Chondrocyte (in vitro differentiated cells): ENCODE measurements around the gene PLXNC1. TPM values are rescaled to one million over a fixed set of nuclear protein-coding genes. Genes with fewer than 3 reads are reported as not detected.

Experiments
- DNase-seq: peaks from one replicate; pipeline ENCODE4 v3.0.0; 2021; ENCODE audit warnings: mixed read lengths, low spot score
- H3K27ac Mint-ChIP-seq: one replicate; pipeline ENCODE4 v1.8.0; 2021; ENCODE audit warnings: mild to moderate bottlenecking, moderate library complexity, mixed read lengths; ENCODE audit not compliant: unreplicated experiment
- H3K27me3 Mint-ChIP-seq: 2 replicates; pipeline ENCODE4 v1.8.0; 2021; ENCODE audit warnings: low read depth, mixed read lengths
- H3K36me3 Mint-ChIP-seq: 2 replicates; pipeline ENCODE4 v1.8.0; 2021; ENCODE audit warnings: low read depth, mixed read lengths
- H3K4me1 Mint-ChIP-seq: 2 replicates; pipeline ENCODE4 v1.8.0; 2021; ENCODE audit warnings: low read depth, mild to moderate bottlenecking, mixed read lengths
- H3K4me3 Mint-ChIP-seq: one replicate; pipeline ENCODE4 v1.8.0; 2021; ENCODE audit warnings: mild to moderate bottlenecking, moderate library complexity, mixed read lengths; ENCODE audit not compliant: unreplicated experiment
- H3K9me3 Mint-ChIP-seq: 2 replicates; pipeline ENCODE4 v1.8.0; 2021; ENCODE audit warnings: low read depth, mixed read lengths
- total RNA-seq: library from RNA; stranded (reverse); gene quantifications from 3 replicates; pipeline ENCODE4 v1.2.1, GENCODE V29; 2021
- TF ChIP-seq, protein P1 (sequence below): fragments of 200-600 bp; sonication (generic); IDR thresholded peaks from 2 replicates; pipeline ENCODE4 v1.5.0; 2021; ENCODE audit warnings: antibody characterized with exemption, mild to moderate bottlenecking, moderate library complexity

The PLXNC1 gene
- total RNA-seq, 1 donor from 2014 or later, result 0.67 TPM

DNA sequence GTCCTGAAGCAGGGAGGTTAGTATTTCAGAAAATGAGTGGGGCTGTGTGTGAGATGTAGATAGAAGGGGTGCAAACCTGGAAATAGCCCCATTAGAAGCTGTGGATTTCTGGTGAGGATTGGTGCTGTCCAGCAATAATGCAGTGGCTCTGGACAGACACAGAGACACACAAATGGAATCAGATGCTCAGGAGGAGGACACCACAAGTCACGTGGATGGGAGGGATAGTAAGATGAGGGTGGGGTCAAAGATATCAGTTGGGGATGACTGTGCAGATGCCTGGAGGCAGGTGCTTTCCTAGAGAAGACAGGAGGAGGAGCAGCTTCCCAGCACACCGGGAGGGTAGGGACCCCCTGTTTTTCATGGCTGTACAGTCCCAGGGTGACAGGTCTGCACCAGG is 136.5 kb downstream of the PLXNC1 start:
- Mint-ChIP-seq H3K27ac (no peak overlapping the region), H3K36me3 (peaks cover 2% of the 10 kb centered on the region), H3K4me1 (peaks cover 9% of the 10 kb centered on the region), H3K9me3 (no peaks in the 10 kb centered on the region), H3K27me3 (peaks cover 11% of the 10 kb centered on the region), H3K4me3 (no peak overlapping the region)
- no peak for DNase-seq
- TF ChIP-seq, protein P1, sequence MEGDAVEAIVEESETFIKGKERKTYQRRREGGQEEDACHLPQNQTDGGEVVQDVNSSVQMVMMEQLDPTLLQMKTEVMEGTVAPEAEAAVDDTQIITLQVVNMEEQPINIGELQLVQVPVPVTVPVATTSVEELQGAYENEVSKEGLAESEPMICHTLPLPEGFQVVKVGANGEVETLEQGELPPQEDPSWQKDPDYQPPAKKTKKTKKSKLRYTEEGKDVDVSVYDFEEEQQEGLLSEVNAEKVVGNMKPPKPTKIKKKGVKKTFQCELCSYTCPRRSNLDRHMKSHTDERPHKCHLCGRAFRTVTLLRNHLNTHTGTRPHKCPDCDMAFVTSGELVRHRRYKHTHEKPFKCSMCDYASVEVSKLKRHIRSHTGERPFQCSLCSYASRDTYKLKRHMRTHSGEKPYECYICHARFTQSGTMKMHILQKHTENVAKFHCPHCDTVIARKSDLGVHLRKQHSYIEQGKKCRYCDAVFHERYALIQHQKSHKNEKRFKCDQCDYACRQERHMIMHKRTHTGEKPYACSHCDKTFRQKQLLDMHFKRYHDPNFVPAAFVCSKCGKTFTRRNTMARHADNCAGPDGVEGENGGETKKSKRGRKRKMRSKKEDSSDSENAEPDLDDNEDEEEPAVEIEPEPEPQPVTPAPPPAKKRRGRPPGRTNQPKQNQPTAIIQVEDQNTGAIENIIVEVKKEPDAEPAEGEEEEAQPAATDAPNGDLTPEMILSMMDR, result no peak

DNA sequence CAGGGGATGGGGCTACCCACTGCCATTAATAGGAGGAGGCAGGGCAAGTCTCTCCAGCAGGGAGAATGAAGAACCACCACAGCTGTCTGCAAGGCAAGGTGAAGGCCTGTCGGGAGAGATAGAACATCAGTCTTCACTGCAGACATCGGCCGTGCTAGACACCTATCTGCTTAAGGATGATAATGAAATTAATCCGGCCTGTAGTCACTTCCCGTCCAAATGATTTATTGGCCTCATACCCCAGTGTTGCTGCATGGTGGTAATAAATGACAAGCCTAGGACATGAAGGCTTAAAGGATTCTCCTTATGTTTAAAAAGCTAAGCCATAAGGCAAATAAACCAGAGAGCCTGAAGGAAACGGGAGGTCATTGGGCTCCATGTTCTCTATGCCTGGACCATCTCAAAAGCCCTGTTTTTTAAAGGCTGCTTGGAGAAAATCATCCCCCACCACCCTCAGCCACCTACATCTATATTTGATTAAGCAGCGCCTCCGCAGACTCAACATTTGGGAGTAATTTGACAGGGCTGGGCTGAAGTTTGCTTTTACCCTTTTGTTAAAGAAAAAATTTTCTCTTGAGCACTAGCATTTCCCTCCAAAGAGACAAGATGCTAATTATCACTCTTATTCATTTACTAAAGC is 137.7 kb downstream of the PLXNC1 start:
- peaks cover 16% of the 10 kb centered on the region for H3K4me1 Mint-ChIP-seq

DNA sequence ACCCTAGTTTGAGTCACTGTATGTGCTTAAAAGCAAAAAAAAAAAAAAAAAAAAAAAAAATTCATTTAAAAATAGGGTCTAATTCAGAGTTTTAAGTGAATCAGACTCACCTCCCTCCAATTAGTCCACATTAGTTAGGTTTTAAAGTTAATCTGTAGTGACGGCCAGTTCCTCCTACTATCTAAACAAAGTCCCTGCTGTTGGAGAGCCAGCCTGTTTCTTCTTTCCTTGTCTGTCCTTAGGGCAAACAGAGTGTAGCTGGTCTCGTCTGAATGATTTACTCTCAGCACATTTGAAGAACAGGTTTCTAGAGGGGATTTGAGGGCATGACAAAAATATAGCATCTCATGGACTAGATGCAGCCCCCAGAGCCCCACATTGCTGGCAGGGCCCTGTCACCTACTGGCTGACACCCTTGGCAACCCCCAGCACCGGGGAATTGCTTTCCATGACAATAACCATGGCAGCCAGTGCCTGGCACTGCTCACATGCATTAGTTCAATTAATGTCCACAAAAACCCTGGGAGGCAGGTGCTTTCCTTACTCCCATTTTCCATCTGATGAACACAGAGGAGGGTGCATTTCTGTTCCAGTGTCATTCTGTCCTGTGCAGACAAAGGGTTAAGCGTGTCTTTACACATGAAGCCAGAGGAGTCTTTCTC is 138.3 kb downstream of the PLXNC1 start:
- no peak for DNase-seq
- TF ChIP-seq, protein P1, result no peak
- Mint-ChIP-seq H3K36me3 (peaks cover 2% of the 10 kb centered on the region), H3K27me3 (peaks cover 11% of the 10 kb centered on the region), H3K9me3 (no peaks in the 10 kb centered on the region), H3K4me1 (peaks cover 16% of the 10 kb centered on the region), H3K4me3 (no peak overlapping the region), H3K27ac (no peak overlapping the region)

More for the DNA sequence above, 137.7 kb downstream of the PLXNC1 start:
- no peak overlapping the region for H3K4me3 Mint-ChIP-seq
- TF ChIP-seq, protein P1, result no peak
- no peak for DNase-seq
- no peaks in the 10 kb centered on the region for H3K9me3 Mint-ChIP-seq
- H3K27me3 Mint-ChIP-seq, result peaks cover 11% of the 10 kb centered on the region
- H3K27ac Mint-ChIP-seq, result no peak overlapping the region
- H3K36me3 Mint-ChIP-seq, result peaks cover 2% of the 10 kb centered on the region

DNA sequence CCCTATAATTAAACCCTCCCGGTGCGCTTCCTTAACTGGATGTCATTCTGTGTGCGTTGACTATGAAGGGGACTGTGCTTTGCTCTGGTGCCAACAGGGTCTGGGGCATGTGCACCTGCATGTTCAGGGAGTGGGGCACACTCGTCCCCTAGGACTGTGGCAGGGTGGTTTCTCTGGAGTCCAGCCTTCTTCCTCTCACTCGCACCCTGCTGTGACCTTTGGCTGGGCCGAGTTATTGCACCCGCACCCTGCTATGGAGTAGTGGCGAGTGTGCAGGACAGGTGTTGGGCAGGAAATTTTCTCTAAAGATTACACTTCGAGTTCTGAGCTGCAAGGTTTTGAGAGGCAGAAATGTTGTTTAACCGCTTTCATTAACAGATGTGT is 138.9 kb downstream of the PLXNC1 start:
- H3K36me3 Mint-ChIP-seq, result peaks cover 2% of the 10 kb centered on the region
- TF ChIP-seq, protein P1, result no peak
- H3K4me1 Mint-ChIP-seq, result peaks cover 16% of the 10 kb centered on the region
- no peak for DNase-seq
- no peaks in the 10 kb centered on the region for H3K9me3 Mint-ChIP-seq
- H3K27me3 Mint-ChIP-seq, result peaks cover 11% of the 10 kb centered on the region
- no peak overlapping the region for H3K27ac Mint-ChIP-seq
- no peak overlapping the region for H3K4me3 Mint-ChIP-seq

DNA sequence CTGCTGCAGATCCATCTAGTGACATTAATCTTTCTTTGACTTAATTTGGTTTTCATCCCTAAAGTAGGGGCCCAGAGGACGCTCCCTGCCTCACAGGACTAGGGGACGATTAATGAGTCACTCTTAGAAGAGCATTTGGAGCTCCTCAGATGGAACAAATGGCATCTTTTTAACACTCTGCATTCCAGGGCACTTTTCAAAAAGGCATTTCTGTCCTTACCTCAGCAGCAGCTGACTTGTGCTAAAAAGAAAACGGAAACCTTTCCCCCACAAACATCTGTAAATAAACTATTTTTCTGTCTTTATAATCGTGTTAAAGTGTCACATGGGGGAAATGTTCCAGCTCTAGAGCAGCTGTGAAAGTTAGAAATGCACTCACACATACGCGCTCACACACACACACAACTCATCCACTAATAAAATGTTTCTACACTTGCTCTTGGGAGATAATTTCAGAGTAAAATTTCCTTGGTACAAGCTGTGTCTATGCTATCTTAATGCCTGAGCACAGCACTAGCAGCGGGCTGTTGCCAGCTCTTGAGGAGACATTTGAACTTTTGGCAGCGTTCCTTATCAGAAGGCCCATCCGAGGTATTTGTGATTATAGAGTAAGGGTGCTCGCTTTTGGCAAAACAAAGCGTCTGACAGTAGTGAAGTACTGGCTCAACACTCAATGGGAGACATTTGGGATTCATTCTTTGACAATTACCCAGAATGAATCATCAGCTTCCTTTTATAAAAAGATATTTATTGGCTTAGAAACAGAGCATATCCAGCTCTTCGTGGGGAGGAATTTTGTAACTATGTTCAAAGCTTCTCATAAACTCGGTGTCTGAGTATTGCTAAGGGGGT is 141.3 kb downstream of the PLXNC1 start:
- DNase-seq, result no peak
- H3K4me1 Mint-ChIP-seq, result peaks cover 16% of the 10 kb centered on the region
- TF ChIP-seq, protein P1, result no peak
- H3K27me3 Mint-ChIP-seq, result peaks cover 3% of the 10 kb centered on the region
- H3K4me3 Mint-ChIP-seq, result no peak overlapping the region
- no peaks in the 10 kb centered on the region for H3K9me3 Mint-ChIP-seq
- H3K36me3 Mint-ChIP-seq, result no peaks in the 10 kb centered on the region
- peak overlapping the region; percentile 76 for H3K27ac Mint-ChIP-seq
